Left forelimb (tissue), 1 donor: ENCODE results near the gene FLOT2.
"Not testable (repeated sequence)": the region's sequence is repeated elsewhere in the genome, so short reads cannot be mapped to it uniquely, and the experiment has no call there.

Source experiments
- DNase-seq: peaks from one replicate; pipeline ENCODE4 v3.0.0-alpha.2; 2018; ENCODE audit warnings: low spot score

Gene FLOT2

DNA sequence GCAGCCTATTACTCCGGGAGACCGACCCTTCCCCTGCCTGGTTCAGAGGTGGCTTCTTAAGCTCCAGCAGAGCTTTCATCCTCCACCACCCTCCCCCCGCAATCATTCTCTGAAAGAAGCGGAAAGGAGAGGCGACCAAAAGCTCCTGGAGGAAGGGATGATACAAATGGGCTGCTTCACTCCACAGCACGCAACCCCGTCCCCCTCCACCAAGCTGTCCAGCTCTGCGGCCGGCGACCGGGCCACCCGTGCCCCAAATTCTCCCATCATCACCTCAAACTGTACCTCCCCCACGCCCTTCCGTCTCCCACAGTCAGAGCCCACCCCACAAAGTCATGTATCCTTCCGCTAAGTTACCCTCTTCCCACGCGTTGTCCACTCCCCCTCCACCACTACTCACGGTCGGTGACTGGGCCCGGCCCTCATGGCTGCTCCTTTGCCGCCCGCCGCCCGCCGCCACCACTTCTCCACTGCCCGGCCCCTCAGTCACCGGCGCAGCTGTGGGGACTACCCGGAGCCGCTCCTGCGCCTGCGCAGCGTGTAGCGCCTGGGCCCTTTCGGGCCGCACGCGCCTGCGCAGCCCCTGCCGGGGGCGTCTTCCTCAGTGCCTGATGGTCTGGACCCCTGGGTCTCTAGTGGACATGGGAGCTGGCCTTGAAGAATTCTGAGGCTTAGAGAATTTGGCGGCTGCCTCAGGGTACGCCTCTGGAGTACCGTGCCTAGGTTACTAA is 55.1 kb downstream of the FLOT2 start, which contains the start of gene FAM222B:
Gene FAM222B (minus strand): TSS at position 509 of the 731 bp plus-strand sequence. CDS start 76,123 bp downstream, outside the sequence.
- peak; percentile 91 for DNase-seq

DNA sequence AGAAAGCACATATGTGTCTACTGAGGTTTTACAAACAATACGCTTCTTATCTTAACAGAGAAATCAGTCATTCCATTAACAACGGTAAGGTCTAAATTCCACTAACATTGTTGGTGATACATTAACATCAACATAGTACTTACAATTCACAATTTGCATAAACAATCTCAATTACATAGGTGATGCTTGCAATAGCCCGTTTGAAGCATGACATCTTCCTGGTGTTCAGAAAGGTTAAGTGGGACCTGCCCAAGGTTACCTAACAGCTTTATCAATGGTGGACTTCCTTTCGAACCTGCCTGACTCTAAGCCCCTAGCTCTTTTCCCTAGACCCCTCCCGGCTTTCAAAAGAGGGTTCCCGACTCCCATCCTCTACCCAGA is 55.6 kb downstream of the FLOT2 start:
- DNase-seq = no peak

DNA sequence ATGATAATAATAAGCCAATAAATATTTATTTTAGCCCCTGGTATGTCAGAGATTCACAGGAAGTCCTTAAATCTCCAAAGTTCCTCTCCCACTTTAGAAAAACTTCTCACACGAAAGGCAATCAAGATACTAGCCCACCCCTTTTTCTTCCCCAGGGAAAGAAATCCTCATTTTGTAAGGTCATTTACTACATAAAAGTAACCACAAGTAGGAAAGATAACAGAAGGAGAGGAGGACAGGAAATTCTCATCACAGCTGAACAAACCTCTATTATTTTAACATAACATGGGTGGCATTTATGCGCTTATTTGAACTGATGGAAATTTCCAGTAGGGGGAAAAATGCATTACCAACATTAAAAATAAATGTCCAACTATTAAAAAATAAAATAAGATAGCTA is 58.3 kb downstream of the FLOT2 start:
- no peak for DNase-seq

DNA sequence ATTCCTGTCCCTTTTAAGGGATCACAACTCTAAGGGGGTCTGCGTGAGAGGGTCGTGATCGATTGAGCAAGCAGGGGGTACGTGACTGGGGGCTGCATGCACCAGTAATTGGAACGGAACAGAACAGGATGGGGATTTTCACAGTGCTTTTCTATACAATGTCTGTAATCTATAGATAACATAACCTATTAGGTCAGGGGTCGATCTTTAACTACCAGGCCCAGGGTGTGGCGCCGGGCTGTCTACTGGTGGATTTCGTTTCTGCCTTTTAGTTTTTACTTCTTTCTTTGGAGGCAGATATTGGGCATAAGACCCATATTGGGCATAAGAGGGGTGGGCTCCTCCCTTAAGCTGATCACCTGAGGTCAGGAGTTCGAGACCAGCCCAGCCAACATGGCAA is 61.0 kb downstream of the FLOT2 start:
- DNase-seq = not testable (repeated sequence)

DNA sequence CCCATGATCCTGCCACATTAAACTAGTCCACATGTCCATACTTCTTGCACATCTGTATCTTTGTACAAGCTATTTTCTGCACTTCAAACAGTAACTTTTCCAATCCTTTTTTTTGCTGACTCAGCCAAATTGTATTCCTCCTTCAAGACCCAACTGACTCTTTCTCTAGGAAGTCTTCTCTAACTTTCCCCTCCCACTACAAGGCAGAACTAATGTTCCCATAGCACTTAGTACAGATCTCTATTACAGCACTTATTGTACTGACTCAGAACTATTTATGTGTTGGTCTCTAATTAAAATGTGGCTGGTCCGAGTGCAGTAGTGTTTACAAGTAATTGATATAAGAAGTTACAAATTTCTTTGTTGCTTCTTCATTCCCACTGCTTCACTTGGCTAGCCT is 63.1 kb downstream of the FLOT2 start:
- DNase-seq = no peak
